ENCODE results near the gene ST13. TPM values are rescaled to one million over a fixed set of nuclear protein-coding genes. Genes with fewer than 3 reads are reported as not detected.
"Not testable (repeated sequence)": the region's sequence is repeated elsewhere in the genome, so short reads cannot be mapped to it uniquely, and the experiment has no call there.

Gene ST13
- total RNA-seq, 1 experiment from 2014 or later: 301 TPM

GRCh38 chr22:40826984-40827741 lies 29.3 kb downstream of the ST13 start:
- Histone ChIP-seq H3K9ac (ENCODE audit: low read length) (no peak overlapping the region), H3K36me3 (ENCODE audit: control insufficient read depth in 1 of 2, insufficient read depth in 2 of 2, low read length in 2 of 2) (peaks cover 24 to 48% of the 10 kb centered on the region in 2 experiments)
- TF ChIP-seq FOSL1 (IDR thresholded peaks at IDR 0.05; ENCODE audit: low read depth) (no peak), ZBTB33 (IDR thresholded peaks at IDR 0.05; ENCODE audit: extremely low read depth, insufficient replicate concordance, low read length) (no peak), POLR2A (IDR thresholded peaks at IDR 0.05; ENCODE audit: borderline replicate concordance, extremely low read depth, insufficient read depth, insufficient read length) (no peak), ELF1 (IDR thresholded peaks at IDR 0.05; ENCODE audit: borderline replicate concordance, low read depth) (no peak), EZH2phosphoT487 (IDR thresholded peaks at IDR 0.05; ENCODE audit: borderline replicate concordance) (no peak), ZNF274 (IDR thresholded peaks at IDR 0.05; ENCODE audit: low read depth, low read length) (no peak), ZFX (IDR thresholded peaks at IDR 0.05) (no peak), SIN3A (IDR thresholded peaks at IDR 0.05; ENCODE audit: low read depth) (no peak)

GRCh38 chr22:40826292-40826691 lies 30.1 kb downstream of the ST13 start:
- H4K20me1 ChIP-seq (ENCODE audit: insufficient read depth); H3K9me3 ChIP-seq (ENCODE audit: control insufficient read depth in 1 of 2, insufficient read depth in 1 of 2, low read depth in 1 of 2, low read length in 2 of 2); intact Hi-C loops (cut with micrococcal nuclease); CTCF ChIA-PET; ATAC-seq; H2AFZ ChIP-seq (ENCODE audit: low read depth, low read length, poor library complexity, severe bottlenecking); H3K4me1 ChIP-seq (ENCODE audit: control insufficient read depth in 1 of 2, insufficient read depth in 2 of 2, low read length in 2 of 2); DNase-seq (ENCODE audit: low read depth, low spot score); H3K9me2 ChIP-seq (ENCODE audit: insufficient read depth); H3K27me3 ChIP-seq (ENCODE audit: insufficient read depth, low read length); H3K27ac ChIP-seq (ENCODE audit: low read depth, low read length); H3K4me2 ChIP-seq (ENCODE audit: low read length); RAD21 ChIA-PET (ENCODE audit: low non-redundant PET in 1 of 2, low total read pairs in 2 of 2, uncharacterized antibody in 2 of 2, unreplicated experiment in 2 of 2); POLR2A ChIA-PET; H3K4me3 ChIP-seq (replicated peaks in 1 of 2; ENCODE audit: low read depth in 1 of 2, low read length in 2 of 2); H3K9ac ChIP-seq (ENCODE audit: low read length): not testable (repeated sequence)
- Histone ChIP-seq H3K79me2 (ENCODE audit: insufficient read depth, low read length) (peaks cover 18% of the 10 kb centered on the region), H3K36me3 (ENCODE audit: control insufficient read depth in 1 of 2, insufficient read depth in 2 of 2, low read length in 2 of 2) (peaks cover 21 to 43% of the 10 kb centered on the region in 2 experiments)
- BruUV-seq (replicated peaks): TSS peak; percentile 83

More at GRCh38 chr22:40826984-40827741, 29.3 kb downstream of the ST13 start:
- Histone ChIP-seq H3K79me2 (ENCODE audit: insufficient read depth, low read length) (peaks cover 21% of the 10 kb centered on the region), H2AFZ (ENCODE audit: low read depth, low read length, poor library complexity, severe bottlenecking) (no peak overlapping the region), H3K4me1 (ENCODE audit: control insufficient read depth in 1 of 2, insufficient read depth in 2 of 2, low read length in 2 of 2) (peaks cover 0 to 3% of the 10 kb centered on the region in 2 experiments; a peak in 1 of 4 replicates), H3K4me3 (replicated peaks in 1 of 2; ENCODE audit: low read depth in 1 of 2, low read length in 2 of 2) (no peak overlapping the region), H3K27ac (ENCODE audit: low read depth, low read length) (no peak overlapping the region), H4K20me1 (ENCODE audit: insufficient read depth) (no peaks in the 10 kb centered on the region), H3K9me2 (ENCODE audit: insufficient read depth) (no peaks in the 10 kb centered on the region), H3K27me3 (ENCODE audit: insufficient read depth, low read length) (no peaks in the 10 kb centered on the region), H3K9me3 (ENCODE audit: control insufficient read depth in 1 of 2, insufficient read depth in 1 of 2, low read depth in 1 of 2, low read length in 2 of 2) (no peaks in the 10 kb centered on the region), H3K4me2 (ENCODE audit: low read length) (no peak overlapping the region)
- POLR2A ChIA-PET: no interaction called here
- no peak for ATAC-seq
- RAD21 ChIA-PET (ENCODE audit: low non-redundant PET in 1 of 2, low total read pairs in 2 of 2, uncharacterized antibody in 2 of 2, unreplicated experiment in 2 of 2): no interaction called here
- no peak for DNase-seq (ENCODE audit: low read depth, low spot score)
- BruUV-seq (replicated peaks): no TSS peak
- CTCF ChIA-PET: no interaction called here
- intact Hi-C loops (cut with micrococcal nuclease): no loop called here

Data from HCT116 (cell line).